ENCODE data around the gene SLIT3.

Gene SLIT3

DNA sequence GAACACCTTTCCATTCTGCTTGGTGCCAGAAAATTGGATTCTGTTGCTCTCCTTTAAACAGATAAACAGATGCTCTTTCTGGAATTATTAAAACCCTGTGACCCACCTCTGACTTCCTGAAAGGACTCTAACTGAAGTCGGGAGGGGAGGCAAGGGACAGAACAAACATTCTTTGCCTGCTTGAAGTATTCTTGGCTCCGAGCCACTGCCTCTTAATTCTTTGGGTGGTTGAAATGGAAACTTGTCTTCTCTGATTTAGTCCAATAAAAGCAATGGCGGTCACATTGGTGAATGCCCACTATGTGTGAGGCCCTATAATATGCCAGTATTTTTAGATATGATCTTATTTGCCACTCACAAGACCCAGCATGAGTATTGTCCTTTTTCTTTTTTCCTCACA is 236.8 kb downstream of the SLIT3 start:
- no peak for DNase-seq

DNA sequence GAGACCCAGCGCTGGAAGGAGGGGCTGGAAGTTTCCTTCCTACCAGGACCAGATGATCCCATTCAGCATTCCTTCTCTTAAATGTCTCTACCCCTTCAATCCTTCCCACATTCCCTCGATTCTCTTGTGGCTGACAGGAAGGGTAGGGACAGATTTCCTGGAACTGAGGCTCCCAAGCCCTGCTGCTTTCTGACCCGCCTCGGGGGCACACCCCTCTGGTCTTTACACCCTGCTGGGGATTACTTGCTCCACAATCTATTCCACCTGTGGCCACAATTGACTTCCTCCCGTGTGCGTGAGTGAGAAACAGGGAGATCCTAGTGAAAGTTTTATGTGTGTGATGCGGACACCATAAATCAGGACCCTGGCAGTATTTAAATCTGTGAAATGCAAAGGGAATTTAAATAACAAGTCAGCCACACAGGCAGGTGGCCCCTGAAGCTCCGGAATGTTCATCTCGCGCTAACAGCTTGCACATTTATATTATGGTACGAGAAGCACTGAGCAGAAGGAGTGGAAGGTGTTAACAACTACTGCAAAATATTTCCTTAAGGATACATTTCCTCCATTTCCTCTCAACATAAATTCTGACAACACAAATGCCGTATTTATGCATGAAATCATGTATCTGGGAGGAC is 237.5 kb downstream of the SLIT3 start:
- DNase-seq: no peak

DNA sequence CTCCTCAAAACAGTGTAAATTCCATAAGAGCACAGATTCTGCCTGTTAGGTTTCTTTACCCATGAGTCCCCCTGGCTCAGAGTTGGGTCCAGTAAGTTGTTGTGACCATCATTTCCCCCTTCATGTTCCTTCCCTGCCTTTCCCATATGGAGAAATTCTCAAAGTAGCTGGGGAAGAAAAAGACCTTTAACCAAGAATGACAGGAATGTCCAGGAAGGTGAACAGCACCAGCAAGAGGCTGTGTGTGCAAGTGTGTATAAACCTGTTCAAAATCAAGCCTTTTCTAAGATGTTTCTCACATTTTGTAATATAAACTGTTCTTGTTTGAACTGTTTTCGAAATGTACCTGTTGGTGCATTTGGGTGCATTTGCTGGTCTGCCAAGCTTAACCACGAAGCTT is 238.2 kb downstream of the SLIT3 start:
- DNase-seq: no peak

DNA sequence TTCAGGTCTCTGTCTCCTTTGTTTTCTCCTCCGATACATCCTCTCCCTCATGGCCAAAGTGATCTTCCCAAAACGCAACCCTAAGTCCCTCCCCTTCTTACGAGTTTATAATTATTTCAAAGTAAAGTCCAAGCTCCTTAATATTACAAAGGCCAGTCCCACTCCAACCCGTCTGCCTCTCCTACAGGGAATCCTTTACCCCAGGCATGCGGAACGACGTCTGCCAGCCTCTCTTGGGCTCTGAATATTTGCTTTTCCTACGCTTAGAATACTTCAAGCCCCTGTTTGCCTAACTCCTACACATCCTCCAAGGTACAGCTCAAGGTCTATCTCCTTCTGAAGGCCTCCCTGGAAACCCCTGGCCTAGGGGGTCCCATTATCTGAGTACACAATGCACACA is 246.4 kb downstream of the SLIT3 start:
- DNase-seq: no peak

DNA sequence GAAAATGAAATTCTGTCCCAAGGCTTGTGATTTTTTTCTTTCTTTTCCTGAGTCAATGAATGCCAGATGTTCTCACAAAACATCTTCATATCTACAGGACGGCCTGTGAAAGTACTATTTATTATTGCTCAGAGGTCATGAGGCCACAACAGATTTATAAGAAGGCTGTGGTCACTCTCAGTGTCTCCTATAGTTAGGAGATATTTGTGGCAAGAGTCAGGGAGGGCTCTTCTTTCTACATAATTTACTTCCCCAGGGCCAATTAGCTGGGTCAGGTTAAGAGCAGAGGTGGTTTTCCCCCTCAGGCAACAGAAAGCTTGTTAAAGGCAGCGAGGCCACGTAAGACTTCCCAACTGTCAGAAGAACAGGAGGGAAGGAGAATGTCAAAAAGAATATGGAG is 248.7 kb downstream of the SLIT3 start:
- no peak for DNase-seq

DNA sequence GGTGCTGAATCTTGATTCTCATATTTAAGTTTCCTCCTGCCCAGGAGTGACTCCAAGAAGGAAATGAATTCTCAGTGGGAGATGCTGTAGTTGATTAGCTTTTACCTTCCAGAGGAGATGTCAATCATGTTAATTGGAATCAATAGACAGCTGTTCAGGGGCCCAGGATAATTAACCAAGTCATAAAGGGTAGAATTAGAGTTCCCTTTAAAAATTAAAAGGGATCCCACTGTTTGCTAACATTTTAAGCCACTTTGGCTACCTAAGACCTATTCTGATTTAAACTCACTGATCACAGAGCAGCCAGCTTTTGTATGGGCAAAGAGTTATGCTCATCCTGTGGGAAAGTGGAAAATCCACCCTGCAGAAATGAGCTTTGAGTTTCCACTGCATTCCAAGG is 249.6 kb downstream of the SLIT3 start:
- DNase-seq: no peak

DNA sequence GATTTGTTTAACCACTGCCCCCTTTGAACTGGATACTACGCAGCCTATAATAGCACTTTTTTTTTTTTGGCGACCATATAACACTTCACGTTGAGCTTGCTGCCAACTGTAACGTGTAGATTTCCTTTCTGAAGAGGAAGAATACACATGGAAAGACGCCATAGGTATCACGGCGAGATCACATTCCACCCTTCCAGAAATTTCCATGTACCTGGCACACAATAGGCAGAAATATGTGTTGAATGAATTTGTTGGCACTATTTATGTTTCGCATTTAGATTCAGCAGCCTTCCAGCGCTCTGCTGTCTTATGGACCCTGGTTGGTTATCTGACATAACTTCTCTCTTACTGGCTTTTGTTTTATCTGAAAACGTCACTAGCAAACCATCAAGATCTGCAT is 250.3 kb downstream of the SLIT3 start:
- no peak for DNase-seq

DNA sequence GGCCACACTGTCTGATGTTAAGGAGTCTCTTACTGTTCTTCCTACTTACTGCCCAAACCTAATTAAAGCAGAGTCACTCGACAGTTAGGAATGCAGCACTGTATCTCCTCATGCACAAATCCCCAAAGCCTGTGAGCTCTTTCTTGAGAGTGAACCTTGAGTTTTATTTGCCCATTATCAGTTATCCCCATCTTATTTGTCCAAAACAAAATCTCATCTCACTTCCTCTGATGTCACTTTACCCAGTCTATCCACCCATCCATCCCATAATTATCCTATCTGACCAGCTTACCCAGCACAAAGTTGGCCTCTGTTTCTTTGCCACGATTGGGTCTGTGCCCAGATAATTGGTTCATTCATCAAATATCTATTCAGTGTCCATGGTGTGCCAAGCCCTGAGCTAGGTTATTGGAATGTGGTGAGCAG is 250.8 kb downstream of the SLIT3 start:
- DNase-seq: no peak

DNA sequence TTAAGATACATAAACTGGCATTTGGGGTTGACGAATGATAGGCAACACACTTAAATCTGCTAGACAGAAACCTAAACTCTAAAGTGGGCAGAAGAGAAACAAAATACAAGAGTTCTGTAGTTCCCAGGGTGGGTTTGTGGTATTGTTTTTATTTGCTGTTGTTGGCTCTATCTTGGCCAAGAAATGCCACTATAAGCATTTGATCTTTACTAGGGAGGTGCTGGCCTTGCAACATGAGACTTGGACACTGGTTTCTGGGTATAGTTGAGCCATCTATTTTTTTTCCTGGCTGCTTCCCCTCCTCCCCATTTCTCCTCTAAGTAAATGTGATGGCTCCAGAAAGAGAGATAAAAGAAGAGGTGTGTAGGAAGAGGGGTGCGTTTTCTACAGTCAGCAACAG is 251.2 kb downstream of the SLIT3 start:
- DNase-seq: no peak

DNA sequence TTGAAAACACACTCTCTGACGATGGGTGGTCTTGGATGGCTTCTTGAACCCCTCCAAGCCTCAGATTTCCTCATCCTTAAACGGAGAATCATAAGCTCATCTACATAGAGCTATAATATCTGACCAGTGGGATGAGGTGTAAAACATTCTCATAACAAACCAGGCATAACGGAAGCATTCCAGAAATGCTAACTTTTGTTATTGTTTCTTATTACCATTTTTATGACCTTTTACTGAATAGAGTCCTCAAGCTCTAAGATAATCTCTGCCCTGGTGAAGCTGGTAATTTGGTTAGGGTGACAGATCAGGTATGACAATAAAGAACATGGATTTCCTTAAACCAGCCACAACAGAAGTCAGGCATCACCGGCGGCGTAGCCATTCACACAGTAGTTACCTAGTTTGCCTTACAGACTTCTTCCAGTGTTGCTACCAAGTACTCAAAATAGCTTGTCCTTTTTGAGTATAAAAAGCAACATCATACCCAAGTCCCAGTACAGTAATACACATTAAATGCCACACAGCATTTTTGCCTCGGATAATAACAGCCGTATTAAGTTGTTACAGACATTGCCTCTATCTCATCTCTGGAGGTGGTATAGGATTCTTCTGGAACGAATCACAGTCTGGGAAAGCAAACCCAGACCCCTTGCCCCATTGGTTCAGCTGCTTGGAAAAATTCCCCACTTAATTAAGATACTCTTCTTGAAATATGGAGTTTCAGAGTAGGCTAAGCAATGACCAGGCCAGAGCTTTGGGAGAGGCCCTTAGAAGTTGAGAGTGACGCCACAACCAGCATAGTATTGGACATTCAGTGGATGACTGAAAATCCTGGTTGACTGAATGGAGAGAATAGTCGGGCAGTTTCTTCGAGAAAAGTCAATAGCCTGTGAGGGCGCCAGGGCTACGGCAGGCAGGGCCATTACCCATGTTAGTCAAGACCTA is 252.5 kb downstream of the SLIT3 start:
- no peak for DNase-seq

DNA sequence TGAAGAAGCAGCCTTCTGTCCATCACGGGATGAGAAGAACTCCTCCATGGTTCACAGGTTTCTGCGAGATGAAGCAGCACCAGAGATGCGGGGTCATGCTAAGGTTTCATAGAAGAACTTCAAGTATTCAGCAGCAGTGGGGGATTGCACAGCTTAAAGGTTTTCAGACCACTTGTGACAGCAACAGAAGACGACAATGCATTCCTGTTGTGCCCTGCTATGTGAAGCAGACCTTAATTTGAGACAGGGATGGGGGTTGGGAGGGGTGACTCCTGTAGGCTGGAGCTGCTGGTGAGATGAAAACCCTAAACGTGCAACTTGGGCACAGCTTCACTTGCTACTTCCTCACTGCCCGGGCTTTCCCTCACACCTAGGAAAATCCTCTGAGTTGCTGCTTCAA is 256.0 kb downstream of the SLIT3 start:
- DNase-seq: no peak

DNA sequence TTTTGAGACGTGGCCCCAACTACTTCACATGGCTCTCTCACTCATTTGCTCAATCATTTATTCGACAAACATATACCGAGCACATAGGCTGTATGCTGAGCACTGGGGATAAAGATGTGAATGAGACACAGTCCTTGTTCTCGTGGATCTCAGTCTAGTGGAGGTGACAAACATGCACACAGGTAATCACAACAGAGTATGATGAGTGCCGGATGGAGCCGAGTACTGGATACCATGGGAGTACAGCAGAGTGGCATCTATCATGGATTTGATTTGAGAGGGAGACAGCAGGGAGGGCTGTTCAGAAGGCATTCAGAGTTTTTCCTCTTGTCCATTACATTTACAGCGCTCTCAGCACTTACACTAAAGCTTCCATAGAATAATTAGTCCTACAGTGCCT is 259.8 kb downstream of the SLIT3 start:
- DNase-seq: no peak

DNA sequence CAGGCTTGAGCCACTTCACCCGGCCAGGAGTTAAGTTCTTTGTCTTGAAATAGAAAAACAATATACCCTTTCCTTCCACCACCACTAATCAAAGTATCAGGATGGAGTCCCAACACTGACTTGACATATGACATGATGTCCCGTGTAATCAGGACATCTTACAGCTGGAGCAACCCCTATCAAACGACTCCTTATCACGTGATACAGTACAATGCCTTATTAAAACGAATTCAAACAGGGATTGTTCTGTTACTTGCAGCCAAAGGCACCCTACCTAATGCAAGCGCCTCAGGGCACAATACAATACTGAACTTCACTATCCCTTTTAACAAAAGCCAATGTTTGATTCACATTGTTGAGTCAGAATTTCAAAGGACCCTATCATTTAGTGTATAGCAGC is 261.3 kb downstream of the SLIT3 start:
- DNase-seq: no peak

DNA sequence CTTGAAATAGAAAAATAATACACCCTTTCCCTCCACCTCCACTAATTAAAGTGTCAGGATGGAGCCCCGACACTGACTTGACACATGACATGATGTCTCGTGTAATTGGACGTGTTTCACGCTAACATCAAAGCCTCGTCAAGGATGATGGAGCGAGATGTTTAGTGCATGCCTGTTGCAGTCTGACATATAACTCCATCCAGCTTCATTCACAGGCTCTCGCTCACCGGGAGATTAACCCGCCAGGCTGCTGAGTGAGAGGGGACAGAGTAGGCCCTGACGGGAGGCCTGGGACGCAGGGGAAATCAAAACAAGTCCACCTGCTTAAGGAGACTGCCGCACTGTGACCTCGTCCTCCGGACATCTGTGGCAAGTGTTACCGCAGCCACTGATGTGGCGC is 263.5 kb downstream of the SLIT3 start:
- DNase-seq: no peak

DNA sequence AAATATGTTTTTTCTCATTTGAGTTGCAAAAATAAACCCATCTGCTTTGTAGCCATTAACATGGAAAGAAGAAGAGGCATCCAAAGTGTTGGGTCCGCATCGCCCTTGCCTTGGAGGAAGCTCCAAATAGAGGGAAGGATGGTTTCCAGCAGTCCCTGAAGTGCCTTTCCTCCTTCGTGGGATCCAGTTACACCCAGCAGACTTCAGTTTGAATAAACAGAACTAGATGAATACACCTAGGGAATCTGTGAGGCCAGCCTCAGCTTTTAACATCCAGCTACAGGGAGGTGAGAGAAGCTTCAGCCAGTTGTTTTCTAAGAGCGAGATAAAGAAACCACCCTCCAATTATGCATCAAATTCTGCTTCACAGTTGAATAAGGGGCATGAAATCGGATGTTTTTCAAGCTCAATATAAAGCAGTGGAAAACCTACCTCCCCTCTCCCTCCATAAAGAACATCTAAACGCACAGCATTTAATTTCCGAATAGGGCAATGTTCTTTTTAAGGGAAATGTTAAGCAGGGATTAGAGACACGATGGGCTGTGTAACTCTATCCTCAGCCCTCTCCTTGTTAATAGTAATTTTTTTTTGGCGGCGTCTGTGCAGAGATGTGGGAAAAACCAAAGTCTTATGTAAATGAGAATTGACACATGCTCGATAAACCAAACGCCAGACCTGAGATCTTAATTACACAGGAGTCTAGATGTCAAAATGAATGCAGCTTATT is 264.7 kb downstream of the SLIT3 start:
- DNase-seq: no peak

DNA sequence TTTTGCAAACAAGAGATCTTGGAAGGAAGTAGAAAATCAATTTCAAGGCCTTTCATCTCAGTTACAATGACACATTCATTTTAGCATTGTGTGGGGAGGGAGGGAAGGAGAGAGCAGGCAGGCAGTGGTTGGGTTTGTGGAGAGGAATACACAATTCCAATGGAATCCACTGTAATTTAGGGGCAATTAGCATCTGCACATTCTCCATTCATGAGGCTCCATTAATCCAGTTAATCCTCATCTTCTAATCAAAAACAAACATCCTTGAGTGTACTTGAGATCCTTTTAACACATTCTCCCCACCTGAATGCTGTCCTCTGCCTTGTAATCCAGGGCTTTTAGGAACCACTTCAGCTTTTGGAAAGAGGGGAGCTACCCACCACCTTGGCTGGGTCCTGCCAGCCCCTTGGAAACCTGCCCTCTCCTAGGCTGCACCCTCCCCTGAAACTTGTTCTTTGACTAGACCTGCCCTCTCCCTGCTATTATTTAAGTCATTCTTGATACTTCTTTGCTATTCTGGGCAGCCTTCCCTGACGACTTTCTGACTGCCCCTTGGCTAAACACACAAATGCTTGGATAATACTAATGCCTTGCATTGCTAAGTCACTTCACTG is 271.2 kb downstream of the SLIT3 start:
- DNase-seq: no peak

DNA sequence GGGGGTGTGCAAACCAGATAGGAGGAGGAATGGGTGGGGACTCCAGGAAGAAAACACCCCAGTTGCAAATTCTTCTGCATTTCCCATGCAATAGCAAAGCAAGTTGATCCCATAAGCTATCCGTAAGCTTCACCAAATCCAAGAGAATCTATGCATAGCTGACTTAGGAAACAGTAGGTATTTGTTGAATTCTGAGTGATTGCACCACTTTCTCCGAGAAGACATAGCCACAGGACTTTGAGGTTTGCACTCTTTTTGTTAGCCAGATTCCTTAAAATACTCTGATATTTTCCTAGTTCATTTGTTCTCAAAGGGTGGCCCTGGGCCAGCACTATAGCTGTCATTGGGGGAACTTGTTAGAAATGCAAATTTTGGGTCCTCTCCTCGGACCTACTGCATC is 271.9 kb downstream of the SLIT3 start:
- DNase-seq: no peak

DNA sequence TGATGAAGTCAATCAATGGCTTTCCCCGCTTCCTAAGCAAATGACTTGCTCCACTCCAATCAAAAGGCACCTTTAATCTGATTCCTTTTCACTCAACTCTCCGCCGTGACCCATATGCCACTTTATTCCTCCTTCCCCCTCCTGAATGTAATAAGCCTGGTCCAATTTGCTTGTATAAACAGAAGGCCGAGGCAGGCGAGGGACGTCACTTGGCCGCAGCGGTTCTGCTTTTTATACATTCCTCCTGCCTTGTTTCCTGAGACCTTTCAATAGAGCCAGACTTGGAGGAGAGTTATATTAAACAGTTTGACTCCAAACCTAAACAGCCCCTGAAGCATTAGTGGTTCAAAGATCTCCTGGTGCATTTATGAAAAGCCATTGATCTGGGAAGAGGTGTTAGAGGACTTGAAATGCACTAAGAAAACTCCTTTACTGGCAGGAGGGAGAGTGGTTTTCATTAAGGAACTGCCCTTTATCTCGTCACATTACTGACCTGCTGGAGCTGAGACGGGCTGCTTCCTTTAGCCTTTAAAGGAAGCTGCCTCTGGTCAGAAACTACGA is 273.4 kb downstream of the SLIT3 start:
- DNase-seq: no peak

DNA sequence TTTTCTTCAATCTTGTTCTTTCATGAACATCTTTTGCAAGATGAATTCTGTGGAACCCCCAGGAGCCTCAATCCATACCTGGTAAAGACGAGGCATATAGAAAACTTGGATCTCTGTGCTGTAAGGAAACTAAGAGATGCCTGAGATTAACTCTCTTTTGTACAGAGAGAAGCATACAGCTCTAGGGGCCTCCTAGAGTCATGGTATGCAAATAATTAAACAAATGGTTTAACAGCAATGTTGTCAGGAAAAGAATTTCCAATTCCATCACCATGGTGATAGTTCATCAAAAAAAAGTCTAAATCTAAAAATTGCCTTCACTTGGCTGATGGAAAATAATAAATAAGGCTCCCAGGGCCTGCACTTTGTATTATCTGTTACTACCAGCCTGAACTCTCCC is 275.4 kb downstream of the SLIT3 start:
- DNase-seq: no peak

DNA sequence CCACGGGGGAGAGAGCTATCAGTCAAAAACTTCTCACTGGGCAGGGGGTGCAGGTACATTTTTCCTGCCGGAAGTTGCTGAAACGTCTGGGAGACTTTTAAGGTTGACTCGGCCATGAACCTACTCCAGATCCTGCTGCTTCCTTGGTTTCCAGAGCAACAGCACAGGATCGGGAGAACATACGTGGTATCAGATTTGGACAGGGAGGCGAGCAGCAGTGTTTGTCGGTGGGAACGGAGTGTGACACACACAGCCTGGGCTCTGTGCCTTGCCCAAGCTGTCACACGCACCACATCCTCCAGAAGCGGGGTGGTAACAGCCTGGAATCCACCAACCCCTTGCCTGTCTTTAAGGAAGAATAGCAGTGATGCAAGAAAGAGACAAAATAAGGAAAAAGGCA is 276.5 kb downstream of the SLIT3 start:
- no peak for DNase-seq

DNA sequence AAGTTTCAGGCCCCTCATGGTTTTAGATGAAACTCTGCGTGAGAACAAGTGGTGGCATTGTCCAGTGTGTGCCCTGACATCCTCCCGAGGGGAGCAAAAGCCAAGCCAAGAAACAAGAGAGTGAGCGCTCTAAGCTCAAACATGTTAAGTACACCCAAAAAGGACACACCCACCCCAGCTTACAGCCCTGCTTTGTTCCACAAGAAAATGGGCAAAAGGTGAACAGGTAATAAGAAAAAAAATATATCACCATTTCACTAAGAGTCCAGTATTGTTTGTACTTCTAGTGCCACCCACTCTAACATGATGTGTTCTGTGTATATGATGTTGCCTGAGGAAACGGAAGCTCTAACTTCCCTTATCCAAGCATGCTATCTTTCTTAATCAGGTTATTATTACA is 278.2 kb downstream of the SLIT3 start:
- no peak for DNase-seq

DNA sequence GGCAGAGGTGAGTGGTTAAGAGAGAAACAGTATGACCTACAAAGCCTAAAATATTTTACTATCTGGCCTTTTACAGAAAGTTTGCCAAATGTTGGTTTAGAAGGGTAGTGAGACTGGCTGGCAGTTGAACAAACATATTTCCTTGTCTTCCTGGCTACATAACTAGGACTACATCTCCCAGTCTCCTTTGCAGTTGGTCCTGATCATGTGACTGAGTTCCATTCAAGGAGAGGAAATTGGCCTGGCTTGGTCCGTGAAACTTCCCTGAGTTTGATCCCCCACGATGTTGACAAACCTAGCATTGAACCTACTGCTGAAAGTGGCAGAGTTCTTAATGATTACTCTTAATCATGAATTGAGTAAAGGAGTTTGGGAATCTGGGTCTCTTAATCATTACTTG is 280.8 kb downstream of the SLIT3 start:
- DNase-seq: no peak

DNA sequence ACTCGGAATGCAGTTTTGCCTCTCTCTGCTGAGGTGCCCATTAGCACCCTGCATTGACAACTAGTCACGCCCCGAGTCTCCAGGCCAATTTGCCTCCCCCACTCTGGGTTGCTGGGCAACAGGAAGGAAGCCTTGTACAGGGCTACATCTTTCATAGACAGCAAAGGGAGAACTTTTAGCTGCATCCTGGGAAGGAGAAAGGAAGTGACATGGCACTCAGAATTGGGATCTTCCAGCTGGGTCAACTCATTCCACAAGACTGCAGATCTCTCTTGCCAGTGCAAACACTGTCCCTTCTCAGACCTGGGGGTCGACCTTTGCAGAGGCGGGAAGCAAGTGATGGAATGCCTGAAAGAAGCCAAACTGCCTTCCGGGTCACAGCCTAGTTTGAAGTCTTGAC is 282.0 kb downstream of the SLIT3 start:
- no peak for DNase-seq
